Right atrium auricular region (tissue), 2 donors: Measurements from ENCODE around the gene NOS1AP. TPM values are rescaled to one million over a fixed set of nuclear protein-coding genes. Genes with fewer than 3 reads are reported as not detected.
A peak's percentile ranks its signal among the peaks of the same experiment; 100 is the strongest.

ENCODE experiments used
- DNase-seq: peaks from one replicate; pipeline ENCODE4 v3.0.0-alpha.2; 2019; ENCODE audit warnings: low spot score
- H3K27ac ChIP-seq, 2 donors: fragments of 200-600 bp; sonication (generic); 1 replicate in 1 of 2; 2 replicates in 1 of 2; pipeline ENCODE4 v1.5.1; 2016 to 2019
- H3K27me3 ChIP-seq, 2 donors: fragments of 200-600 bp; sonication (generic); one replicate each; pipeline versions ENCODE4 v1.5.1 to v1.6.0; 2017 to 2019
- H3K36me3 ChIP-seq: fragments of 200-600 bp; sonication (generic); one replicate; pipeline ENCODE4 v1.5.1; 2016
- H3K4me1 ChIP-seq, 2 donors: fragments of 200-600 bp; sonication (generic); one replicate each; pipeline versions ENCODE4 v1.5.1 to v1.6.0; 2017 to 2019
- H3K4me3 ChIP-seq, 2 donors: fragments of 200-600 bp; sonication (generic); 1 replicate in 1 of 2; 2 replicates in 1 of 2; pipeline ENCODE4 v1.5.1; 2017 to 2019; ENCODE audit warnings: mild to moderate bottlenecking in 1 of 2, moderate library complexity in 1 of 2
- H3K9me3 ChIP-seq, 2 donors: fragments of 200-600 bp; sonication (generic); one replicate each; pipeline ENCODE4 v1.5.1; 2019
- total RNA-seq, 2 donors: library from RNA; depleted of rRNA; stranded (reverse); fragments of >200 nt; gene quantifications; one replicate each; pipeline ENCODE4 v1.1.0, GENCODE V29; 2016
- TF ChIP-seq, protein P1 (sequence below), 2 donors: fragments of 200-600 bp; sonication (generic); IDR thresholded peaks; one replicate each; pipeline ENCODE4 v1.5.1; 2019; ENCODE audit warnings: antibody characterized with exemption in 2 of 2

The NOS1AP gene
- total RNA-seq, 2 donors from 2014 or later: 2.2 to 2.4 TPM

DNA sequence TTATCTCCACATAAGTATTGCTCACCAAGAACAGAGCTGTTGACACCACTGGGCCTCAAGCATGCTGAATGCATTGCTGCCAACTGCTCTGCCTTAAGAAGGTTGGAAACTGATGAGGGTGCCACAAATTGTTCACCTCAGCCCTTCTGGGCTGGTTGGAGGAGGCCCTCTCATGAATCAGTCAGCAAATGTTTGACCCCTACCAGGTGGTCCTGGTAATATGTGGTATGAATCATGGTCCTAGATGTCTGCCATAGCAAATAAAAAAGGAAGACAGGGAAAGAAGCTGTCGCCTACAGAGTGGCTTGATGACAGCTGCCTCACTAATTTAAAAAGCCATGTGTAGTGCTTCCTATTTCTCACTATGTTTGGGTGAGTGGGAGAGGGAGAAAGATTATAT lies 295.0 kb downstream of the NOS1AP start:
- no peaks in the 10 kb centered on the region for H3K4me1 ChIP-seq

DNA sequence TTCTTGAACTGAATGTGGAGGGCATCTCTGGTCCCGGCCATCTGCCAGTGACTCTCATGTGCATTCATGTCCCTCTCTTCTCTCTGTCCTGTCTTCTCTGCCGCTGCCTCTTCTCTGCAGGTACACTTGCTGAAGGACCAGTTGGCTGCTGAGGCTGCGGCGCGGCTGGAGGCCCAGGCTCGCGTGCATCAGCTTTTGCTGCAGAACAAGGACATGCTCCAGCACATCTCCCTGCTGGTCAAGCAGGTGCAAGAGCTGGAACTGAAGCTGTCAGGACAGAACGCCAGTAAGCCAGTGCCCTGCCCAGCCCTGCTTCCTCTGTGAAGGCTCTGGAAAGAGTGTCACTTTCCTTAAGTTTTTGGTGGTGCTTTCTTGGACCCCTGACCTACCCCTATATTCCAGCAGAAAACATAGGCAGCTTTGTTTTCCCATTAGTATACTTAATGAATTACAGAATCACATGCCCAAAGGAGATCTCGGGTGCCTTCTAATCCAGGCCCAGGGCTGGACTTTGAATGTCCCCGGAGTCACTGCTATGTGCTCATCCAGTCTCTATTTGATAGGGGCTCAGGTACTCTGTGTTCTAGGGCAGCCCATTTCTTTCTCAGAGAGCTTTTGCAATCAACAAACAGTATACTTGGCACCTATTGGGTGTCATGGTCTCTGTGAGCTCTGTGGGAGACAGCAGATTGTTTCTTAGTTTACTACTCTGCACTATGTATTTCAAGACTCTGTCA lies 296.0 kb downstream of the NOS1AP start:
- Histone ChIP-seq H3K36me3 (no peaks in the 10 kb centered on the region), H3K27me3 (no peaks in the 10 kb centered on the region), H3K9me3 (no peaks in the 10 kb centered on the region), H3K4me3 (no peak overlapping the region), H3K27ac (no peak overlapping the region), H3K4me1 (no peaks in the 10 kb centered on the region)
- no peak for DNase-seq
- TF ChIP-seq, protein P1, sequence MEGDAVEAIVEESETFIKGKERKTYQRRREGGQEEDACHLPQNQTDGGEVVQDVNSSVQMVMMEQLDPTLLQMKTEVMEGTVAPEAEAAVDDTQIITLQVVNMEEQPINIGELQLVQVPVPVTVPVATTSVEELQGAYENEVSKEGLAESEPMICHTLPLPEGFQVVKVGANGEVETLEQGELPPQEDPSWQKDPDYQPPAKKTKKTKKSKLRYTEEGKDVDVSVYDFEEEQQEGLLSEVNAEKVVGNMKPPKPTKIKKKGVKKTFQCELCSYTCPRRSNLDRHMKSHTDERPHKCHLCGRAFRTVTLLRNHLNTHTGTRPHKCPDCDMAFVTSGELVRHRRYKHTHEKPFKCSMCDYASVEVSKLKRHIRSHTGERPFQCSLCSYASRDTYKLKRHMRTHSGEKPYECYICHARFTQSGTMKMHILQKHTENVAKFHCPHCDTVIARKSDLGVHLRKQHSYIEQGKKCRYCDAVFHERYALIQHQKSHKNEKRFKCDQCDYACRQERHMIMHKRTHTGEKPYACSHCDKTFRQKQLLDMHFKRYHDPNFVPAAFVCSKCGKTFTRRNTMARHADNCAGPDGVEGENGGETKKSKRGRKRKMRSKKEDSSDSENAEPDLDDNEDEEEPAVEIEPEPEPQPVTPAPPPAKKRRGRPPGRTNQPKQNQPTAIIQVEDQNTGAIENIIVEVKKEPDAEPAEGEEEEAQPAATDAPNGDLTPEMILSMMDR (IDR thresholded peaks at IDR 0.05): no peak

More for the DNA sequence above, 295.0 kb downstream of the NOS1AP start:
- no peak for DNase-seq
- Histone ChIP-seq H3K36me3 (no peaks in the 10 kb centered on the region), H3K4me3 (no peak overlapping the region), H3K27ac (no peak overlapping the region), H3K27me3 (no peaks in the 10 kb centered on the region), H3K9me3 (no peaks in the 10 kb centered on the region)
- TF ChIP-seq, protein P1 (IDR thresholded peaks at IDR 0.05): no peak

- TF ChIP-seq, protein P1 (IDR thresholded peaks at IDR 0.05): no peak
- Histone ChIP-seq H3K9me3 (no peaks in the 10 kb centered on the region), H3K27me3 (no peaks in the 10 kb centered on the region), H3K4me1 (no peaks in the 10 kb centered on the region), H3K4me3 (no peak overlapping the region), H3K27ac (no peak overlapping the region), H3K36me3 (no peaks in the 10 kb centered on the region)
- no peak for DNase-seq
Observed at GRCh38 chr1:162366149-162366548, 296.7 kb downstream of the NOS1AP start.

DNA sequence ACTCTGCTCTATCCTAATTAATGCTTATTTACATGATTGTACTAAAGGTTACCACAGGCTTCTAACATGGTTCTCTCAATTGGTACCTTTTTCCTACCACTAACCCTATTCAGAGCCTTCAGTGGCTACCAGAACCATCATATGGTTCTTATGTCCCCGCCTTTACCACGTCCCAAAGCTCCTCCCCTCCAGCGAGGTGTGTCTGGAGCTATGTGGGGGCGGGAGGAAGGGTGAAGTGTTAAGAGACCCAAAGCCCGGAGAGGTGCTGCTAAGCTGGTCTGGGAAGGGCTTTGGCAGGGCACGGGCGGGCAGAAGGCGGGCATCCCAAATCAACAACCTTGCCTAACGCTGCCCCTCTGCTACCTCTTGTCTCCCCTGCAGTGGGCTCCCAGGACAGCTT lies 297.2 kb downstream of the NOS1AP start:
- DNase-seq: no peak
- Histone ChIP-seq H3K36me3 (no peaks in the 10 kb centered on the region), H3K9me3 (no peaks in the 10 kb centered on the region), H3K27me3 (no peaks in the 10 kb centered on the region), H3K4me1 (no peaks in the 10 kb centered on the region), H3K4me3 (peak overlapping the region in 1 of 2 donors; percentile 29), H3K27ac (no peak overlapping the region)
- TF ChIP-seq, protein P1 (IDR thresholded peaks at IDR 0.05): no peak

DNA sequence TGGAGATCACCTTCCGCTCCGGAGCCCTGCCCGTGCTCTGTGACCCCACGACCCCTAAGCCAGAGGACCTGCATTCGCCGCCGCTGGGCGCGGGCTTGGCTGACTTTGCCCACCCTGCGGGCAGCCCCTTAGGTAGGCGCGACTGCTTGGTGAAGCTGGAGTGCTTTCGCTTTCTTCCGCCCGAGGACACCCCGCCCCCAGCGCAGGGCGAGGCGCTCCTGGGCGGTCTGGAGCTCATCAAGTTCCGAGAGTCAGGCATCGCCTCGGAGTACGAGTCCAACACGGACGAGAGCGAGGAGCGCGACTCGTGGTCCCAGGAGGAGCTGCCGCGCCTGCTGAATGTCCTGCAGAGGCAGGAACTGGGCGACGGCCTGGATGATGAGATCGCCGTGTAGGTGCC lies 297.6 kb downstream of the NOS1AP start:
- Histone ChIP-seq H3K9me3 (no peaks in the 10 kb centered on the region), H3K4me1 (no peaks in the 10 kb centered on the region), H3K4me3 (peak overlapping the region in 1 of 2 donors; percentile 29), H3K27me3 (no peaks in the 10 kb centered on the region), H3K27ac (no peak overlapping the region), H3K36me3 (no peaks in the 10 kb centered on the region)
- DNase-seq: no peak
- TF ChIP-seq, protein P1 (IDR thresholded peaks at IDR 0.05): no peak

DNA sequence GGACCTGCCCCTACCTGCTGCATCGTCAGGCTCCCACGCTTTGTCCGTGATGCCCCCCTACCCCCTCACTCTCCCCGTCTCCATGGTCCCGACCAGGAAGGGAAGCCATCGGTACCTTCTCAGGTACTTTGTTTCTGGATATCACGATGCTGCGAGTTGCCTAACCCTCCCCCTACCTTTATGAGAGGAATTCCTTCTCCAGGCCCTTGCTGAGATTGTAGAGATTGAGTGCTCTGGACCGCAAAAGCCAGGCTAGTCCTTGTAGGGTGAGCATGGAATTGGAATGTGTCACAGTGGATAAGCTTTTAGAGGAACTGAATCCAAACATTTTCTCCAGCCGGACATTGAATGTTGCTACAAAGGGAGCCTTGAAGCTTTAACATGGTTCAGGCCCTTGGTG lies 298.3 kb downstream of the NOS1AP start:
- no peak overlapping the region for H3K27ac ChIP-seq
- TF ChIP-seq, protein P1 (IDR thresholded peaks at IDR 0.05): no peak
- no peaks in the 10 kb centered on the region for H3K36me3 ChIP-seq
- H3K4me1 ChIP-seq: no peaks in the 10 kb centered on the region
- no peaks in the 10 kb centered on the region for H3K27me3 ChIP-seq
- H3K4me3 ChIP-seq: no peak overlapping the region
- H3K9me3 ChIP-seq: no peaks in the 10 kb centered on the region
- DNase-seq: no peak
